GM12878 (cell line): ENCODE results near the gene CLPTM1L. TPM values are rescaled to one million over a fixed set of nuclear protein-coding genes. Genes with fewer than 3 reads are reported as not detected.

Experiments
- ATAC-seq: fragments of 200-7000 bp; cut with Tn5 transposase; 3 replicates; pipeline ENCODE4 v1.9.1; 2020; ENCODE audit warnings: mild to moderate bottlenecking, moderate library complexity
- BruUV-seq: library from RNA; stranded (reverse); fragments of 400-500 nt; replicated peaks from 2 replicates; lab custom pipeline; 2021; lab: Mats Ljungman, UMichigan
- CTCF ChIA-PET: fragments of 300-600 bp; sonication (Branson Sonifier 250); formaldehyde crosslinking; extraction: SDS; loops from one replicate; lab custom pipeline; 2021; ENCODE audit warnings: inconsistent platforms; lab: Yijun Ruan, JAX
- POLR2A ChIA-PET: fragments of 350-600 bp; formaldehyde crosslinking; extraction: SDS; loops from one replicate; lab custom pipeline; 2021; ENCODE audit warnings: inconsistent platforms; lab: Charles Lee
- RAD21 ChIA-PET: fragments of 300-600 bp; sonication (Branson Sonifier 250); formaldehyde crosslinking; loops from one replicate; lab custom pipeline; 2023; ENCODE audit warnings: antibody characterized with exemption; ENCODE audit not compliant: unreplicated experiment; lab: Charles Lee
- SMC1A ChIA-PET: fragments of 300-600 bp; sonication (Branson Sonifier 250); formaldehyde crosslinking; loops from one replicate; lab custom pipeline; 2023; ENCODE audit not compliant: unreplicated experiment, uncharacterized antibody; lab: Charles Lee
- DNase-seq: peaks from one replicate; pipeline ENCODE4 v3.0.0-alpha.2; 2011; ENCODE audit warnings: low read depth, low spot score
- FAIRE-seq: peaks from 3 replicates; lab custom pipeline; 2011; peaks lifted over from hg19 to GRCh38; lab: Jason Lieb, UNC
- H2AFZ ChIP-seq: 2 replicates; pipeline ENCODE4 v1.6.0; 2011; ENCODE audit warnings: low read depth, low read length, control low read depth; ENCODE audit not compliant: control insufficient read depth
- H3K27ac ChIP-seq: 2 replicates; pipeline ENCODE4 v1.5.1; 2011; ENCODE audit warnings: control low read depth; ENCODE audit not compliant: control insufficient read depth, insufficient read depth
- H3K27me3 ChIP-seq, 2 experiments: replicated peaks in 1 of 2; 2 replicates each; pipeline versions ENCODE4 v1.6.0 to v1.6.1; 2011; ENCODE audit warnings: low read length in 1 of 2; ENCODE audit not compliant: control insufficient read depth in 2 of 2, insufficient read depth in 2 of 2
- H3K36me3 ChIP-seq, 2 experiments: 2 replicates each; pipeline ENCODE4 v1.5.1; 2011; ENCODE audit warnings: low read length in 1 of 2; ENCODE audit not compliant: control insufficient read depth in 2 of 2, insufficient read depth in 2 of 2
- H3K4me1 ChIP-seq: 2 replicates; pipeline ENCODE4 v1.6.1; 2011; ENCODE audit warnings: mild to moderate bottlenecking, low read length, moderate library complexity, mixed read lengths; ENCODE audit not compliant: control insufficient read depth, insufficient read depth
- H3K4me2 ChIP-seq: 2 replicates; pipeline ENCODE4 v1.6.0; 2011; ENCODE audit warnings: control low read depth; ENCODE audit not compliant: control insufficient read depth, insufficient read depth
- H3K4me3 ChIP-seq: fragments of 200-600 bp; sonication (generic); 2 replicates; pipeline ENCODE4 v1.5.1; 2016
- H3K79me2 ChIP-seq: 2 replicates; pipeline ENCODE4 v1.6.0; 2011; ENCODE audit warnings: low read length; ENCODE audit not compliant: control insufficient read depth, insufficient read depth
- H3K9ac ChIP-seq: 2 replicates; pipeline ENCODE4 v1.8.0; 2011; ENCODE audit warnings: low read length, control low read depth, mixed read lengths; ENCODE audit not compliant: control insufficient read depth, insufficient read depth
- H3K9me3 ChIP-seq: replicated peaks from 3 replicates; pipeline ENCODE4 v1.5.1; 2011; ENCODE audit warnings: mild to moderate bottlenecking, low read length; ENCODE audit not compliant: control insufficient read depth, insufficient read depth
- H4K20me1 ChIP-seq: 2 replicates; pipeline ENCODE4 v1.6.0; 2011; ENCODE audit not compliant: control insufficient read depth, insufficient read depth
- CHD4 ChIP-seq: fragments of 200-600 bp; sonication (generic); IDR thresholded peaks from 2 replicates; pipeline ENCODE4 v1.6.1; 2016; ENCODE audit warnings: mild to moderate bottlenecking
- ESRRA ChIP-seq: IDR thresholded peaks from 2 replicates; pipeline ENCODE4 v1.6.1; 2012; ENCODE audit warnings: mild to moderate bottlenecking, low read length, improper control_type of control experiment
- JUNB ChIP-seq: IDR thresholded peaks from 2 replicates; pipeline ENCODE4 v1.6.1; 2016; ENCODE audit warnings: antibody characterized with exemption, mild to moderate bottlenecking
- MTA3 ChIP-seq: IDR thresholded peaks from 2 replicates; pipeline ENCODE4 v1.6.1; 2012; ENCODE audit warnings: low read length, inconsistent platforms, borderline replicate concordance
- MYB ChIP-seq: fragments of 150-350 bp; IDR thresholded peaks from 2 replicates; pipeline ENCODE4 v1.6.1; 2014; ENCODE audit warnings: mild to moderate bottlenecking, low read depth, low read length, borderline replicate concordance
- NBN ChIP-seq: fragments of 450-650 bp; IDR thresholded peaks from 2 replicates; pipeline ENCODE4 v1.6.1; 2016
- NRF1 ChIP-seq: conservative IDR thresholded peaks from 2 replicates; pipeline ENCODE4 v1.6.1; 2011; ENCODE audit warnings: mild to moderate bottlenecking, low read depth, low read length, improper control_type of control experiment
- PAX5 ChIP-seq: IDR thresholded peaks from 2 replicates; pipeline ENCODE4 v1.6.1; 2011; ENCODE audit warnings: low read depth, low read length, borderline replicate concordance
- SIN3A ChIP-seq: IDR thresholded peaks from 2 replicates; pipeline ENCODE4 v1.6.1; 2012; ENCODE audit warnings: low read depth, low read length, improper control_type of control experiment
- SIX5 ChIP-seq: IDR thresholded peaks from 2 replicates; pipeline ENCODE4 v1.6.1; 2011; ENCODE audit warnings: mild to moderate bottlenecking, low read depth, low read length, moderate library complexity; ENCODE audit not compliant: severe bottlenecking
- TCF12 ChIP-seq: IDR thresholded peaks from 2 replicates; pipeline ENCODE4 v1.6.1; 2011; ENCODE audit warnings: low read depth, mild to moderate bottlenecking, low read length
- ZBTB4 ChIP-seq: fragments of 450-650 bp; formaldehyde crosslinking; IDR thresholded peaks from 2 replicates; pipeline ENCODE4 v1.4.0; 2022; ENCODE audit warnings: mild to moderate bottlenecking, moderate library complexity
- WGBS: methylation state at CpG from one replicate; pipeline ENCODE4 v1.1.6; 2016; ENCODE audit warnings: low lambda C conversion rate; ENCODE audit not compliant: insufficient replicate concordance, insufficient coverage; ENCODE audit errors: missing lambda C conversion rate; 5-methylcytosine and 5-hydroxymethylcytosine counted together
- in situ Hi-C: fragments of 300-500 bp; cut with MboI; formaldehyde crosslinking; loops from 9 replicates; pipeline ENCODE4 v1.14.3; 2018; ENCODE audit warnings: mixed read lengths
- intact Hi-C: fragments of 100-400 bp; cut with micrococcal nuclease; formaldehyde crosslinking; loops from one replicate; pipeline ENCODE4 v1.14.2; 2022; ENCODE audit not compliant: unreplicated experiment
- polyA plus RNA-seq, 11 experiments: library from polyadenylated mRNA; depleted of rRNA in 4 of 11; unstranded in 6 of 11; stranded (reverse) in 5 of 11; fragments of >200 nt; fragmentation: Nextera tagmentation in 4 of 11; fragmentation: Illumina TruSeq in 1 of 11; extraction: Ambion mirVana in 4 of 11; extraction: Trizol in 1 of 11; gene quantifications; 1 replicate in 1 of 11; 2 replicates in 10 of 11; pipeline versions ENCODE4 v1.2.1 to v1.2.3, GENCODE V29; 2011 to 2016; ENCODE audit warnings: inconsistent platforms in 2 of 11, missing spikeins in 2 of 11, low read depth in 1 of 11
- total RNA-seq, 4 experiments: library from RNA; depleted of rRNA in 3 of 4; stranded (reverse); fragments of >200 nt in 3 of 4; fragmentation: Illumina TruSeq in 1 of 4; extraction: Trizol in 1 of 4; gene quantifications; 2 replicates each; pipeline versions ENCODE4 v1.2.1 to v1.2.3, GENCODE V29; 2013 to 2021
- TF ChIP-seq, protein P1 (sequence below): IDR thresholded peaks from 2 replicates; pipeline ENCODE4 v1.6.1; 2011; ENCODE audit warnings: mild to moderate bottlenecking, low read depth, low read length, moderate library complexity; ENCODE audit not compliant: insufficient replicate concordance
- TF ChIP-seq, protein P2 (sequence below): IDR thresholded peaks from 2 replicates; pipeline ENCODE4 v1.6.1; 2012; ENCODE audit warnings: improper control_type of control experiment, low read depth, low read length; ENCODE audit not compliant: insufficient replicate concordance

Gene CLPTM1L
- total and polyA plus RNA-seq, 10 of the 15 experiments (the other 5 are each of a cell fraction or from before 2014, with no cell fraction given) = 2.9 to 278 (median 135) TPM

GRCh38 chr5:1270426-1270825 lies 74.5 kb downstream of the CLPTM1L start:
- SMC1A ChIA-PET = no interaction called here
- TF ChIP-seq NRF1 = no peak
- no peak for TF ChIP-seq JUNB
- TF ChIP-seq TCF12 = no peak
- TF ChIP-seq SIX5 = no peak
- no peak for TF ChIP-seq NBN
- TF ChIP-seq CHD4 = no peak
- TF ChIP-seq, protein P1, sequence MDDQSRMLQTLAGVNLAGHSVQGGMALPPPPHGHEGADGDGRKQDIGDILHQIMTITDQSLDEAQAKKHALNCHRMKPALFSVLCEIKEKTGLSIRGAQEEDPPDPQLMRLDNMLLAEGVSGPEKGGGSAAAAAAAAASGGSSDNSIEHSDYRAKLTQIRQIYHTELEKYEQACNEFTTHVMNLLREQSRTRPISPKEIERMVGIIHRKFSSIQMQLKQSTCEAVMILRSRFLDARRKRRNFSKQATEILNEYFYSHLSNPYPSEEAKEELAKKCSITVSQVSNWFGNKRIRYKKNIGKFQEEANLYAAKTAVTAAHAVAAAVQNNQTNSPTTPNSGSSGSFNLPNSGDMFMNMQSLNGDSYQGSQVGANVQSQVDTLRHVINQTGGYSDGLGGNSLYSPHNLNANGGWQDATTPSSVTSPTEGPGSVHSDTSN = no peak
- TF ChIP-seq PAX5 = no peak
- TF ChIP-seq, protein P2, sequence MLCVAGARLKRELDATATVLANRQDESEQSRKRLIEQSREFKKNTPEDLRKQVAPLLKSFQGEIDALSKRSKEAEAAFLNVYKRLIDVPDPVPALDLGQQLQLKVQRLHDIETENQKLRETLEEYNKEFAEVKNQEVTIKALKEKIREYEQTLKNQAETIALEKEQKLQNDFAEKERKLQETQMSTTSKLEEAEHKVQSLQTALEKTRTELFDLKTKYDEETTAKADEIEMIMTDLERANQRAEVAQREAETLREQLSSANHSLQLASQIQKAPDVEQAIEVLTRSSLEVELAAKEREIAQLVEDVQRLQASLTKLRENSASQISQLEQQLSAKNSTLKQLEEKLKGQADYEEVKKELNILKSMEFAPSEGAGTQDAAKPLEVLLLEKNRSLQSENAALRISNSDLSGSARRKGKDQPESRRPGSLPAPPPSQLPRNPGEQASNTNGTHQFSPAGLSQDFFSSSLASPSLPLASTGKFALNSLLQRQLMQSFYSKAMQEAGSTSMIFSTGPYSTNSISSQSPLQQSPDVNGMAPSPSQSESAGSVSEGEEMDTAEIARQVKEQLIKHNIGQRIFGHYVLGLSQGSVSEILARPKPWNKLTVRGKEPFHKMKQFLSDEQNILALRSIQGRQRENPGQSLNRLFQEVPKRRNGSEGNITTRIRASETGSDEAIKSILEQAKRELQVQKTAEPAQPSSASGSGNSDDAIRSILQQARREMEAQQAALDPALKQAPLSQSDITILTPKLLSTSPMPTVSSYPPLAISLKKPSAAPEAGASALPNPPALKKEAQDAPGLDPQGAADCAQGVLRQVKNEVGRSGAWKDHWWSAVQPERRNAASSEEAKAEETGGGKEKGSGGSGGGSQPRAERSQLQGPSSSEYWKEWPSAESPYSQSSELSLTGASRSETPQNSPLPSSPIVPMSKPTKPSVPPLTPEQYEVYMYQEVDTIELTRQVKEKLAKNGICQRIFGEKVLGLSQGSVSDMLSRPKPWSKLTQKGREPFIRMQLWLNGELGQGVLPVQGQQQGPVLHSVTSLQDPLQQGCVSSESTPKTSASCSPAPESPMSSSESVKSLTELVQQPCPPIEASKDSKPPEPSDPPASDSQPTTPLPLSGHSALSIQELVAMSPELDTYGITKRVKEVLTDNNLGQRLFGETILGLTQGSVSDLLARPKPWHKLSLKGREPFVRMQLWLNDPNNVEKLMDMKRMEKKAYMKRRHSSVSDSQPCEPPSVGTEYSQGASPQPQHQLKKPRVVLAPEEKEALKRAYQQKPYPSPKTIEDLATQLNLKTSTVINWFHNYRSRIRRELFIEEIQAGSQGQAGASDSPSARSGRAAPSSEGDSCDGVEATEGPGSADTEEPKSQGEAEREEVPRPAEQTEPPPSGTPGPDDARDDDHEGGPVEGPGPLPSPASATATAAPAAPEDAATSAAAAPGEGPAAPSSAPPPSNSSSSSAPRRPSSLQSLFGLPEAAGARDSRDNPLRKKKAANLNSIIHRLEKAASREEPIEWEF = no peak
- TF ChIP-seq MTA3 = no peak
- no peak for TF ChIP-seq SIN3A
- no peak for TF ChIP-seq ZBTB4 (CRISPR knock-in tag)
- no peak for TF ChIP-seq MYB
- TF ChIP-seq ESRRA = no peak
- TF ChIP-seq, all 136 proteins: peak for 0
- H3K27me3 ChIP-seq = no peaks in the 10 kb centered on the region
- DNase-seq (no peak), ATAC-seq (no peak), FAIRE-seq (no peak)
- 89% methylated on average over 20 of the region's 22 CpGs for WGBS
- no peaks in the 10 kb centered on the region; the same call in 1 of the 2 replicates for H4K20me1 ChIP-seq
- no peak overlapping the region for H3K9ac ChIP-seq
- H3K4me1 ChIP-seq = peaks cover 3% of the 10 kb centered on the region; the same call in 1 of the 2 replicates
- H3K4me2 ChIP-seq = no peak overlapping the region
- CTCF ChIA-PET = no interaction called here
- intact Hi-C loops (no loop called here), in situ Hi-C loops (no loop called here)
- H3K4me3 ChIP-seq = no peak overlapping the region
- no peak overlapping the region for H3K27ac ChIP-seq
- H3K79me2 ChIP-seq = no peaks in the 10 kb centered on the region
- no TSS peak for BruUV-seq
- H3K36me3 ChIP-seq = peaks cover 0 to 16% of the 10 kb centered on the region in 2 experiments; a peak in 2 of 4 replicates
- RAD21 ChIA-PET = no interaction called here
- no peak overlapping the region for H2AFZ ChIP-seq
- H3K9me3 ChIP-seq = no peaks in the 10 kb centered on the region; the same call in 2 of the 3 replicates
- POLR2A ChIA-PET = no interaction called here
